Measurements from ENCODE around the gene NTN5.
A peak's percentile ranks its signal among the peaks of the same experiment; 100 is the strongest.

Gene NTN5

GRCh38 chr19:48650974-48651682 lies 21.7 kb downstream of the NTN5 start:
- no peaks in the 10 kb centered on the region for H3K9me3 ChIP-seq (ENCODE audit: low read length)
- peaks cover under 1% of the 10 kb centered on the region for H3K4me1 ChIP-seq (ENCODE audit: insufficient read depth, low read length)
- no peak overlapping the region for H3K27ac ChIP-seq (ENCODE audit: low read depth, low read length)
- H3K9ac ChIP-seq (ENCODE audit: low read length): no peak overlapping the region
- peaks cover 0 to 4% of the 10 kb centered on the region in 2 donors for H3K27me3 ChIP-seq (ENCODE audit: control insufficient read depth in 1 of 2, insufficient read depth in 2 of 2, low read length in 2 of 2)
- no peaks in the 10 kb centered on the region for H3K36me3 ChIP-seq (ENCODE audit: insufficient read depth, low read length)
- no peak overlapping the region for H3K4me3 ChIP-seq (ENCODE audit: low read depth in 1 of 2, low read length in 2 of 2)

- Histone ChIP-seq H3K4me3 (ENCODE audit: low read depth in 1 of 2, low read length in 2 of 2) (no peak overlapping the region), H3K36me3 (ENCODE audit: insufficient read depth, low read length) (no peaks in the 10 kb centered on the region), H3K27ac (ENCODE audit: low read depth, low read length) (no peak overlapping the region)
These were observed 24.7 kb downstream of the NTN5 start for GRCh38 chr19:48648134-48648533.

DNA sequence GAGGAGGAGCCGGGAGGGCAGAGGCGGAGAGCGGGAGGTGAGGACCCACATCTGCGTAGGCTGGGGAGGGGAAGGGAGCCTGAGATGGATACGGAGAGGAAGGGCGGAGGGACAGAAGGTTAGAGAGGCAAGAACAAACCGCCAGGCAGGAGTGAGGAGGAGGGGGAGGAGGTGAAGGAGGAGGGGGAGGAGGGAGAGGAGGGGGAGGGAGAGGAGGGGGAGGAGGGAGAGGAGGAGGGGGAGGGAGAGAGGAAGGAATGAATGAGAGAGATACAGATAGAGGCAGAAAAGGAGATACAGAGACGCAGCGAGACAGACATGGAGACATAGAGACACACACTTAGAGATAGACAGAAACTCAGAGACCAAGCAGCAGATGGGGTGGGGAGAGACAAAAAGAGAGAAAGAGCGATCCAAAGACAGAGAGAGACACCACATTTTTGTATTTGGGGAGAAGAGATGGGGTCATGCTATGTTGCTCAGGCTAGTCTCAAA lies 26.0 kb downstream of the NTN5 start:
- H3K4me3 ChIP-seq (ENCODE audit: low read depth in 1 of 2, low read length in 2 of 2): peak overlapping the region in 1 of 2 donors; percentile 86
- H3K4me1 ChIP-seq (ENCODE audit: insufficient read depth, low read length): peaks cover 21% of the 10 kb centered on the region
- no peak overlapping the region for H3K9ac ChIP-seq (ENCODE audit: low read length)
- no peak overlapping the region for H3K27ac ChIP-seq (ENCODE audit: low read depth, low read length)
- no peaks in the 10 kb centered on the region for H3K9me3 ChIP-seq (ENCODE audit: low read length)
- no peaks in the 10 kb centered on the region for H3K27me3 ChIP-seq (ENCODE audit: control insufficient read depth in 1 of 2, insufficient read depth in 2 of 2, low read length in 2 of 2)
- no peaks in the 10 kb centered on the region for H3K36me3 ChIP-seq (ENCODE audit: insufficient read depth, low read length)

More at GRCh38 chr19:48648134-48648533, 24.7 kb downstream of the NTN5 start:
- Histone ChIP-seq H3K27me3 (ENCODE audit: control insufficient read depth in 1 of 2, insufficient read depth in 2 of 2, low read length in 2 of 2) (no peaks in the 10 kb centered on the region), H3K4me1 (ENCODE audit: insufficient read depth, low read length) (peaks cover 21% of the 10 kb centered on the region), H3K9me3 (ENCODE audit: low read length) (no peaks in the 10 kb centered on the region), H3K9ac (ENCODE audit: low read length) (no peak overlapping the region)

DNA sequence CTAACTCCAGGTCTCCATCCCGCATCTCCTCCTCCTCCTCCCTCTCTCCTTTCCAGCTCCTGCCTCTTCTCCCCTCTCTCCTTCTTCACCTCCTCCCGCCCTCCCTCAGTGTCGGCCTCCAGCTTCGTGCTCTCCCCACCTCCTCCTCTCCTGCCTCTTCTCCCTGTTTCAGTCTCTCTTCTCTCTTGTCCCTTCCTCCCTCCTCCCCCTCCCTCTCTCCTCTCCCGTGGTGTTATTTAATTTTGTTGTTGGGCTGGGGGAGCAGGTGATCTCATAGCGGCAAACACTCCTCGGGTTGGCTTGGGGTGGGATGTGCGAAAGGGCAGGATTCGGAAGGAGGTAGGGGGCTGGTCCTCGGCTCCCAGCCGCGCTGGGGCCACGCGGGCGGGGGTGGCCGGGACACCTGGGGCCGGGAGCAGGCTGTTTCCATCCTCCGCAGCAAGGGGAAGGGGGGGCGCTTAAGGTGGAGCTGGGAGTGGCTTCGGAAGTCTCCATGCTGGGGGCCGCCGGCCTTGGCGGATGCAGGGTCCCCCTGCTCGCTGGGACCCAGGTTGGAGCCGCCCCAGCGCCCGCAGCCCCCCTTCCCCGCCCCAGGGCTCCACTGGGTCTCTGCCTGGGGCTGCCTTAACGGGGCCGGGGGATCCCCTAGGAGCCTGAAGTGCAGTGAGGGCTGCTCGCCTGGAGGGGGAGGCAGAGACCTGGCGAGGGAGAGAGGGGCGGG lies 26.7 kb downstream of the NTN5 start, which contains the start of gene CA11:
CA11 (minus strand) TSS at position 187 of the 721 bp plus-strand sequence. CDS start 555 bp downstream, outside the sequence.
- Histone ChIP-seq H3K4me1 (ENCODE audit: insufficient read depth, low read length) (peaks cover 21% of the 10 kb centered on the region), H3K9ac (ENCODE audit: low read length) (peak within 1 kb of the TSS; percentile 82), H3K36me3 (ENCODE audit: insufficient read depth, low read length) (no peaks in the 10 kb centered on the region), H3K27me3 (ENCODE audit: control insufficient read depth in 1 of 2, insufficient read depth in 2 of 2, low read length in 2 of 2) (no peaks in the 10 kb centered on the region), H3K27ac (ENCODE audit: low read depth, low read length) (peak within 1 kb of the TSS; percentile 89), H3K9me3 (ENCODE audit: low read length) (no peaks in the 10 kb centered on the region), H3K4me3 (ENCODE audit: low read depth in 1 of 2, low read length in 2 of 2) (peak within 1 kb of the TSS; percentile 66 to 86)

GRCh38 chr19:48645620-48646000 lies 27.2 kb downstream of the NTN5 start:
- Histone ChIP-seq H3K9me3 (ENCODE audit: low read length) (no peaks in the 10 kb centered on the region), H3K36me3 (ENCODE audit: insufficient read depth, low read length) (no peaks in the 10 kb centered on the region), H3K27ac (ENCODE audit: low read depth, low read length) (peak overlapping the region; percentile 89), H3K4me3 (ENCODE audit: low read depth in 1 of 2, low read length in 2 of 2) (peak overlapping the region; percentile 66 to 86), H3K9ac (ENCODE audit: low read length) (peak overlapping the region; percentile 82), H3K27me3 (ENCODE audit: control insufficient read depth in 1 of 2, insufficient read depth in 2 of 2, low read length in 2 of 2) (no peaks in the 10 kb centered on the region), H3K4me1 (ENCODE audit: insufficient read depth, low read length) (peaks cover 21% of the 10 kb centered on the region)

DNA sequence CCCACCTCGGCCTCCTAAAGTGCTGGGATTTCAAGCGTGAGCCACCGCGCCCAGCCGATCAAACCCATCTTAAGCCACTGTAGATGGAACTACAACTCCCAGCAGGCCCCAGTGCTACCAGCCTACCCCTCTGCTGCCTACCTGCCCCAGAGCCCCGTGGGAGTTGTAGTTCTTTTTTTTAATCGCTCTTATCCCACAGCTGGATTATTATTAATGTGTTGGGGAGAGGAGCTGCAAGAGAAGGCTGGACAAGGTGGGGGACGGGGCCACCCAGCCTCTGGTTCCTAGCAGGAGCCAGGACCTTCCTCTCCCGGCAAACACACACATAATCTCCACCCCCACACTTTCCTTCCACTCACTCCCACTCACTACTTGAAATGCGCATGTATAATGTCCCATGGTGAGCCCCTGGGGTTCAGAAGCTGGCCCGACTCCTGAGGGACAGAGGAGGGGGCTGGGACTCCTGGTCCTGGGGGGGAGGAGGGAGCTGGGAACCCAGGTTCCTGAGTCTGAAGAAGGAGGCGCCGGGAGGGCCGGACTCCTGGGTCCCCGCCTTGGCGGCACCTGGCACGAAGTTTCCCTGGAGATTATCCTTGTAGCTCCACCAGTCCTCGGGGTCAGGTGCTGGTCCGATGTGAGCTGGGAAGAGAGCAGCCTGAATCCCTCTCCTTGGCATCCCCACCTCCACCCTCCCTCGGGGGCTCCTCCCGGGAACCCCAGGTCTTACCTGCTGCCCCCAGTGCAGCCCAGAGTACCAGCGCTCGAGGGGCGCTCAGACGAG lies 27.8 kb downstream of the NTN5 start:
- H3K36me3 ChIP-seq (ENCODE audit: insufficient read depth, low read length): no peaks in the 10 kb centered on the region
- H3K9me3 ChIP-seq (ENCODE audit: low read length): no peaks in the 10 kb centered on the region
- peak overlapping the region; percentile 82 for H3K9ac ChIP-seq (ENCODE audit: low read length)
- no peaks in the 10 kb centered on the region for H3K27me3 ChIP-seq (ENCODE audit: control insufficient read depth in 1 of 2, insufficient read depth in 2 of 2, low read length in 2 of 2)
- H3K4me3 ChIP-seq (ENCODE audit: low read depth in 1 of 2, low read length in 2 of 2): peak overlapping the region; percentile 66 to 86
- H3K4me1 ChIP-seq (ENCODE audit: insufficient read depth, low read length): peaks cover 21% of the 10 kb centered on the region
- peak overlapping the region; percentile 89 for H3K27ac ChIP-seq (ENCODE audit: low read depth, low read length)

- Histone ChIP-seq H3K9me3 (ENCODE audit: low read length) (no peaks in the 10 kb centered on the region), H3K27me3 (ENCODE audit: control insufficient read depth in 1 of 2, insufficient read depth in 2 of 2, low read length in 2 of 2) (no peaks in the 10 kb centered on the region), H3K9ac (ENCODE audit: low read length) (no peak overlapping the region), H3K4me1 (ENCODE audit: insufficient read depth, low read length) (peaks cover 21% of the 10 kb centered on the region), H3K36me3 (ENCODE audit: insufficient read depth, low read length) (no peaks in the 10 kb centered on the region), H3K27ac (ENCODE audit: low read depth, low read length) (no peak overlapping the region), H3K4me3 (ENCODE audit: low read depth in 1 of 2, low read length in 2 of 2) (peak overlapping the region in 1 of 2 donors; percentile 86)
These were observed 28.5 kb downstream of the NTN5 start for GRCh38 chr19:48644355-48644754.

GRCh38 chr19:48642862-48643261 lies 30.0 kb downstream of the NTN5 start:
- no peaks in the 10 kb centered on the region for H3K27me3 ChIP-seq (ENCODE audit: control insufficient read depth in 1 of 2, insufficient read depth in 2 of 2, low read length in 2 of 2)
- no peaks in the 10 kb centered on the region for H3K36me3 ChIP-seq (ENCODE audit: insufficient read depth, low read length)
- H3K9me3 ChIP-seq (ENCODE audit: low read length): no peaks in the 10 kb centered on the region
- no peak overlapping the region for H3K4me3 ChIP-seq (ENCODE audit: low read depth in 1 of 2, low read length in 2 of 2)
- no peak overlapping the region for H3K9ac ChIP-seq (ENCODE audit: low read length)
- H3K4me1 ChIP-seq (ENCODE audit: insufficient read depth, low read length): peaks cover 29% of the 10 kb centered on the region
- H3K27ac ChIP-seq (ENCODE audit: low read depth, low read length): no peak overlapping the region

DNA sequence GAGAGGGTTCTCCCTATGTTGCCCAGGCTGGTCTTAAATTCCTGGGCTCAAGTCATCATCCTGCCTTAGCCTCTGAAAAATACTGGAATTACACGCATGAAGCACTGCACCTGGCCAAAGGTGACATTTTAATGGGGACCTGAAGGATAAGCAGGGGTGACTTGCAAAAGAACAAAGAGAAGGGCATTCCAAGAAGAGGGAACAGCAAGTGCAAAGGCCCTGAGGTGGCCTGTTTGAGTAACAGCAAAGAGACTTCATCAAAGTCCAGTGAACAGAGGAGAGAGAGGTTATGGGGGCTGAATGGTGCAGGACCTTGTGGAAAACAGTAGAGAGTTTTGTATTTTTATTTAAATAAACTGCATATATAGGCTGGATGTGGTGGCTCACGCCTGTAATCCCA lies 31.0 kb downstream of the NTN5 start:
- H3K27me3 ChIP-seq (ENCODE audit: control insufficient read depth in 1 of 2, insufficient read depth in 2 of 2, low read length in 2 of 2): no peaks in the 10 kb centered on the region
- H3K27ac ChIP-seq (ENCODE audit: low read depth, low read length): no peak overlapping the region
- no peaks in the 10 kb centered on the region for H3K9me3 ChIP-seq (ENCODE audit: low read length)
- no peak overlapping the region for H3K4me3 ChIP-seq (ENCODE audit: low read depth in 1 of 2, low read length in 2 of 2)
- no peaks in the 10 kb centered on the region for H3K36me3 ChIP-seq (ENCODE audit: insufficient read depth, low read length)
- no peak overlapping the region for H3K9ac ChIP-seq (ENCODE audit: low read length)
- H3K4me1 ChIP-seq (ENCODE audit: insufficient read depth, low read length): peaks cover 29% of the 10 kb centered on the region

- Histone ChIP-seq H3K27ac (ENCODE audit: low read depth, low read length) (no peak overlapping the region), H3K9ac (ENCODE audit: low read length) (no peak overlapping the region), H3K4me3 (ENCODE audit: low read depth in 1 of 2, low read length in 2 of 2) (no peak overlapping the region), H3K4me1 (ENCODE audit: insufficient read depth, low read length) (peaks cover 19% of the 10 kb centered on the region), H3K9me3 (ENCODE audit: low read length) (no peaks in the 10 kb centered on the region), H3K27me3 (ENCODE audit: control insufficient read depth in 1 of 2, insufficient read depth in 2 of 2, low read length in 2 of 2) (no peaks in the 10 kb centered on the region), H3K36me3 (ENCODE audit: insufficient read depth, low read length) (no peaks in the 10 kb centered on the region)
These were observed 33.1 kb downstream of the NTN5 start for GRCh38 chr19:48639483-48640375.
